ENCODE results near the gene CTXND2.
A peak's percentile ranks its signal among the peaks of the same experiment; 100 is the strongest.
"Not testable (repeated sequence)": the region's sequence is repeated elsewhere in the genome, so short reads cannot be mapped to it uniquely, and the experiment has no call there.

CTXND2 gene
- 0 reads per million in 3 donors for total RNA-seq

DNA sequence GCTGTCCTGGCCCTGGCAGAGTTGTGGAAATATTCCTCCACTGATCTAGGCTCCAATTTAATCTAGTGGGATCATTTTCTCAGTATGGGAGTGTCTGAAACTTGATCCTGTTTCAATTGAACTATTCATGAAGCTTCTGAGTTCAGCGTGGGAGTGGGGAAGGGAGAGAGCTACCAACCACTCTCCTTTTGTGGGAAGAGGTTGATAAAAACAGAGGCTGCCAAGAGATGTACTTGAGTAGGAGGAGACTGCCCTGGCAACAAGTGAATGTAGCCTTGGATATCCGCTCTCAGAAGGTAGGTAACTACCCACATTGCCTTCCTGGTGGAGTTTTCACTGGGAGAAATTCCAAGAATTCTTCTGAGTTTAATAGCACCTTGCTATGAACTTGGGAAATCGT is at the start of gene CTXND2:
CTXND2 (plus strand) TSS at position 119 of the 400 bp plus-strand sequence. CDS start 25,179 bp downstream, outside the sequence.
- no peak within 1 kb of the TSS for H3K4me3 ChIP-seq (ENCODE audit: insufficient read depth, low read depth, low read length, poor library complexity, severe bottlenecking)
- no peaks in the 10 kb centered on the region for H3K4me1 ChIP-seq (ENCODE audit: control insufficient read depth, insufficient read depth, low read length, poor library complexity, severe bottlenecking)
- no peak within 1 kb of the TSS for H3K27ac ChIP-seq (ENCODE audit: insufficient read depth, low read length, poor library complexity, severe bottlenecking)
- no peaks in the 10 kb centered on the region for H3K27me3 ChIP-seq (replicated peaks; ENCODE audit: control insufficient read depth, insufficient read depth, low read length, poor library complexity, severe bottlenecking)
- H3K36me3 ChIP-seq (ENCODE audit: control insufficient read depth, insufficient read depth, low read length), result no peaks in the 10 kb centered on the region
- DNase-seq, result no peak
- no peaks in the 10 kb centered on the region for H3K9me3 ChIP-seq (ENCODE audit: control insufficient read depth, low read length)

DNA sequence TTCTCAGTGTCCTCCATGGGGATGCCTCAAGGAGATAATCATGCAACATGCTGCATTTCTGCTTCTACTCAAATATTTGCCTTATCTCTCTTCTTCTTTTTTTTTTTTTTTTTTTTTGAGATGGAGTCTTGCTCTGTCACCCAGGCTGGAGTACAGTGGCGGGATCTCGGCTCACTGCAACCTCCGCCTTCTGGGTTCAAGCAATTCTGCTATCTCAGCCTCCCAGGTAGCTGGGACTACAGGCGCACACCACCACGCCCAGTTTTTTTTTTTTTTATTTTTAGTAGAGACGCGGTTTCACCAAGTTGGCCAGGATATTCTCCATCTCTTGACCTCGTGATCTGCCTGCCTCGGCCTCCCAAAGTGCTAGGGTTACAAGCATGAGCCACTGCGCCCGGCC is 46.1 kb upstream of the CTXND2 start:
- not testable (repeated sequence) for H3K9me3 ChIP-seq (ENCODE audit: control insufficient read depth, low read length); H3K4me3 ChIP-seq (ENCODE audit: insufficient read depth, low read depth, low read length, poor library complexity, severe bottlenecking); DNase-seq; H3K27ac ChIP-seq (ENCODE audit: insufficient read depth, low read length, poor library complexity, severe bottlenecking); H3K27me3 ChIP-seq (replicated peaks; ENCODE audit: control insufficient read depth, insufficient read depth, low read length, poor library complexity, severe bottlenecking)
- H3K36me3 ChIP-seq (ENCODE audit: control insufficient read depth, insufficient read depth, low read length), result peaks cover 20% of the 10 kb centered on the region
- H3K4me1 ChIP-seq (ENCODE audit: control insufficient read depth, insufficient read depth, low read length, poor library complexity, severe bottlenecking), result peaks cover 11% of the 10 kb centered on the region

GRCh38 chr1:150841626-150842025 is 45.3 kb upstream of the CTXND2 start:
- peaks cover 15% of the 10 kb centered on the region for H3K36me3 ChIP-seq (ENCODE audit: control insufficient read depth, insufficient read depth, low read length)
- DNase-seq, result no peak
- peak overlapping the region; percentile 40 for H3K27ac ChIP-seq (ENCODE audit: insufficient read depth, low read length, poor library complexity, severe bottlenecking)

GRCh38 chr1:150842343-150842742 is 44.6 kb upstream of the CTXND2 start:
- Histone ChIP-seq H3K27ac (ENCODE audit: insufficient read depth, low read length, poor library complexity, severe bottlenecking) (peak overlapping the region; percentile 23), H3K36me3 (ENCODE audit: control insufficient read depth, insufficient read depth, low read length) (peaks cover 12% of the 10 kb centered on the region), H3K4me3 (ENCODE audit: insufficient read depth, low read depth, low read length, poor library complexity, severe bottlenecking) (no peak overlapping the region), H3K27me3 (replicated peaks; ENCODE audit: control insufficient read depth, insufficient read depth, low read length, poor library complexity, severe bottlenecking) (no peaks in the 10 kb centered on the region), H3K4me1 (ENCODE audit: control insufficient read depth, insufficient read depth, low read length, poor library complexity, severe bottlenecking) (peaks cover 11% of the 10 kb centered on the region), H3K9me3 (ENCODE audit: control insufficient read depth, low read length) (no peaks in the 10 kb centered on the region)
- DNase-seq, result no peak

More at GRCh38 chr1:150841626-150842025, 45.3 kb upstream of the CTXND2 start:
- peaks cover 11% of the 10 kb centered on the region for H3K4me1 ChIP-seq (ENCODE audit: control insufficient read depth, insufficient read depth, low read length, poor library complexity, severe bottlenecking)
- no peaks in the 10 kb centered on the region for H3K9me3 ChIP-seq (ENCODE audit: control insufficient read depth, low read length)
- H3K4me3 ChIP-seq (ENCODE audit: insufficient read depth, low read depth, low read length, poor library complexity, severe bottlenecking), result no peak overlapping the region
- H3K27me3 ChIP-seq (replicated peaks; ENCODE audit: control insufficient read depth, insufficient read depth, low read length, poor library complexity, severe bottlenecking), result no peaks in the 10 kb centered on the region

DNA sequence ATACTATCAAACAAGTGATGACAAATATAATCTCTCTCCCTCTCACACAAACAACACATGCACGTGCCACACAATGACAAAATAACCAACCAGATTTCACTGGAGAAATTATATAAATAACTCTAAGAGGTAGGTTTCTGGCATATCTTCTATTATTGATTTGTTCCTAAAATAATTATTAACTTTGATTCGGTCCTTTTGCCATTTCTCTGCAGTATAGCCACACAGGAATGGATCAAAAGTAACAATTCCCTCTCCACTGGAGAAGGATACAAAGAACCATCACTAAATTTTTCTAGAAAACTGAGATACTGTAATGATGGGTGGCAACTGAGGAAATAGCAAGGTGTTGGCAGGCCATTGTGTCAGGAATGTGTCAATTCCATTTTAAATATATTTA is 44.0 kb upstream of the CTXND2 start:
- Histone ChIP-seq H3K4me3 (ENCODE audit: insufficient read depth, low read depth, low read length, poor library complexity, severe bottlenecking) (no peak overlapping the region), H3K27me3 (replicated peaks; ENCODE audit: control insufficient read depth, insufficient read depth, low read length, poor library complexity, severe bottlenecking) (no peaks in the 10 kb centered on the region), H3K36me3 (ENCODE audit: control insufficient read depth, insufficient read depth, low read length) (peaks cover 12% of the 10 kb centered on the region), H3K9me3 (ENCODE audit: control insufficient read depth, low read length) (no peaks in the 10 kb centered on the region), H3K27ac (ENCODE audit: insufficient read depth, low read length, poor library complexity, severe bottlenecking) (no peak overlapping the region), H3K4me1 (ENCODE audit: control insufficient read depth, insufficient read depth, low read length, poor library complexity, severe bottlenecking) (peaks cover 11% of the 10 kb centered on the region)
- no peak for DNase-seq

DNA sequence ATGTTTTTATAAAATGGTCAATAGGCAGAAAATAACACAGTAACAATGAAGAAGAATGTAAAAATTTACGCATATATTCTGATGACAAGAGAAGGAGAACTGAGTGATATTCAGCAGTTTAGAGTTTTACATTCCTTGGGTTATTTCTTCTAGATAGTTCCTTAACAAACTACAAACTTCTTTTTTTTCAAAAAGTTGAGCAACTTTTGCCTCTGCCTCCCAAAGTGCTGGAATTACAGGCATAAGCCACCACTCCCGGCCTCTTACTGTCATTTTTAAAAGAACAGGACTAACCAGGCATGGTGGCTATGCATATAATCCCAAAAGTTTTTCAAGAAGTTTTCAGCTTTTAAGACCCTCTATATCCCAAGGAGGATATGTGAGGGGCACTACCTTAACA is 43.5 kb upstream of the CTXND2 start:
- no peak overlapping the region for H3K27ac ChIP-seq (ENCODE audit: insufficient read depth, low read length, poor library complexity, severe bottlenecking)

GRCh38 chr1:150846473-150847146 is 40.3 kb upstream of the CTXND2 start:
- Histone ChIP-seq H3K4me1 (ENCODE audit: control insufficient read depth, insufficient read depth, low read length, poor library complexity, severe bottlenecking) (peaks cover 6% of the 10 kb centered on the region), H3K4me3 (ENCODE audit: insufficient read depth, low read depth, low read length, poor library complexity, severe bottlenecking) (no peak overlapping the region), H3K27me3 (replicated peaks; ENCODE audit: control insufficient read depth, insufficient read depth, low read length, poor library complexity, severe bottlenecking) (no peaks in the 10 kb centered on the region), H3K27ac (ENCODE audit: insufficient read depth, low read length, poor library complexity, severe bottlenecking) (no peak overlapping the region), H3K36me3 (ENCODE audit: control insufficient read depth, insufficient read depth, low read length) (no peaks in the 10 kb centered on the region), H3K9me3 (ENCODE audit: control insufficient read depth, low read length) (no peaks in the 10 kb centered on the region)
- no peak for DNase-seq

More for the DNA sequence above, 43.5 kb upstream of the CTXND2 start:
- no peak for DNase-seq
- Histone ChIP-seq H3K27me3 (replicated peaks; ENCODE audit: control insufficient read depth, insufficient read depth, low read length, poor library complexity, severe bottlenecking) (no peaks in the 10 kb centered on the region), H3K36me3 (ENCODE audit: control insufficient read depth, insufficient read depth, low read length) (peaks cover 12% of the 10 kb centered on the region), H3K9me3 (ENCODE audit: control insufficient read depth, low read length) (no peaks in the 10 kb centered on the region), H3K4me1 (ENCODE audit: control insufficient read depth, insufficient read depth, low read length, poor library complexity, severe bottlenecking) (peaks cover 11% of the 10 kb centered on the region), H3K4me3 (ENCODE audit: insufficient read depth, low read depth, low read length, poor library complexity, severe bottlenecking) (no peak overlapping the region)

GRCh38 chr1:150850801-150851362 is 36.1 kb upstream of the CTXND2 start:
- H3K4me3 ChIP-seq (ENCODE audit: insufficient read depth, low read depth, low read length, poor library complexity, severe bottlenecking); H3K4me1 ChIP-seq (ENCODE audit: control insufficient read depth, insufficient read depth, low read length, poor library complexity, severe bottlenecking); DNase-seq; H3K9me3 ChIP-seq (ENCODE audit: control insufficient read depth, low read length); H3K27ac ChIP-seq (ENCODE audit: insufficient read depth, low read length, poor library complexity, severe bottlenecking); H3K27me3 ChIP-seq (replicated peaks; ENCODE audit: control insufficient read depth, insufficient read depth, low read length, poor library complexity, severe bottlenecking): not testable (repeated sequence)
- H3K36me3 ChIP-seq (ENCODE audit: control insufficient read depth, insufficient read depth, low read length), result peaks cover 17% of the 10 kb centered on the region

- not testable (repeated sequence) for H3K4me1 ChIP-seq (ENCODE audit: control insufficient read depth, insufficient read depth, low read length, poor library complexity, severe bottlenecking); H3K9me3 ChIP-seq (ENCODE audit: control insufficient read depth, low read length); H3K27me3 ChIP-seq (replicated peaks; ENCODE audit: control insufficient read depth, insufficient read depth, low read length, poor library complexity, severe bottlenecking); H3K27ac ChIP-seq (ENCODE audit: insufficient read depth, low read length, poor library complexity, severe bottlenecking); H3K4me3 ChIP-seq (ENCODE audit: insufficient read depth, low read depth, low read length, poor library complexity, severe bottlenecking); DNase-seq
- peaks cover 21% of the 10 kb centered on the region for H3K36me3 ChIP-seq (ENCODE audit: control insufficient read depth, insufficient read depth, low read length)
Observed at GRCh38 chr1:150852734-150853133, 34.2 kb upstream of the CTXND2 start.

DNA sequence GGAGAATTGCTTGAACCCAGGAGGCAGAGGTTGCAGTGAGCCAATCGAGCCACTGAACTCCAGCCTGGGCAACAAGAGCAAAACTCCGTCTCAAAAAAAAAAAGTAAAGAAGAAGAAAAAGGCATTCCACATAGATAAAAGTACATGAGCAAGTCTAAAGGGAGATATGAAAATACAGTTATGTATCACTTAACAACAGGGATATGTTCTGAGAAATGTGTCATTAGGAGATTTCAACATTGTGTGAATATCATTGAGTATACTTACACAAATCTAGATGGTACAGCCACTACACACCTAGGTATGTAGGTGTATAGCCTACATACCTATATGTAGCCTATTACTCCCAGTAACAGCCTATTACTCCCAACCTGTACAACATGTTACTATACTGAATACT is 23.2 kb upstream of the CTXND2 start:
- Histone ChIP-seq H3K27ac (ENCODE audit: insufficient read depth, low read length, poor library complexity, severe bottlenecking) (no peak overlapping the region), H3K36me3 (ENCODE audit: control insufficient read depth, insufficient read depth, low read length) (no peaks in the 10 kb centered on the region), H3K27me3 (replicated peaks; ENCODE audit: control insufficient read depth, insufficient read depth, low read length, poor library complexity, severe bottlenecking) (no peaks in the 10 kb centered on the region), H3K4me3 (ENCODE audit: insufficient read depth, low read depth, low read length, poor library complexity, severe bottlenecking) (no peak overlapping the region), H3K4me1 (ENCODE audit: control insufficient read depth, insufficient read depth, low read length, poor library complexity, severe bottlenecking) (no peaks in the 10 kb centered on the region), H3K9me3 (ENCODE audit: control insufficient read depth, low read length) (no peaks in the 10 kb centered on the region)
- no peak for DNase-seq
